ENCODE results near the gene RALGPS2.

DNA sequence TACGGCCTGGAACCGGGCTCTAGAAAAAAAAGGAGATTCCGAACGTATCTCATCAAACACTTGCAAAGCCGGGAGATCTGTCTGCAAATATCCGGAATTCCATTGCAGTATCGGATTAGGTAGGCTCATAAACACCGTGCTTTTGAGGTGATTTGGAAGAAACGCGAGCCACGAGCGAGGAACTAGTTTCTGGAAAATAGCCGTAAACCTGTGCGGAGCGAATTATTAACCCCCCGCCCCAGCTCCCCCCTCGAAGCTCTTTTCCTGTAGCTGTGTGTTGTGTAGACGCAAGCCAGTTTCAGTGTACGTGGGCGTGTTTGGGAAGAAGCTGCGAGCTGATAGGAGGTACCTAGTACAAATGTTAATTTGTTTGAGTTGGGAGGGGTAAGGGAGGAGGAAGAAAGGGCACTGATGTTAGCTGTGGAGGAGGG, 1.1 kb downstream of the RALGPS2 start:
- TF ChIP-seq CTCF (IDR thresholded peaks at IDR 0.05) (no peak), POLR2A (IDR thresholded peaks at IDR 0.05) (peak in 1 of 2 donors; percentile 88)

All from adrenal gland (tissue), 5 donors.